GM19468 (cell line): ENCODE measurements around the gene C4BPB.

ENCODE experiments used
- ATAC-seq: cut with Tn5 transposase; IDR thresholded peaks from one replicate; pipeline ENCODE4 v1.9.1; 2021; ENCODE audit warnings: mild to moderate bottlenecking, moderate library complexity, moderate number of reproducible peaks; ENCODE audit not compliant: unreplicated experiment; ENCODE audit errors: extremely low read depth

C4BPB gene

DNA sequence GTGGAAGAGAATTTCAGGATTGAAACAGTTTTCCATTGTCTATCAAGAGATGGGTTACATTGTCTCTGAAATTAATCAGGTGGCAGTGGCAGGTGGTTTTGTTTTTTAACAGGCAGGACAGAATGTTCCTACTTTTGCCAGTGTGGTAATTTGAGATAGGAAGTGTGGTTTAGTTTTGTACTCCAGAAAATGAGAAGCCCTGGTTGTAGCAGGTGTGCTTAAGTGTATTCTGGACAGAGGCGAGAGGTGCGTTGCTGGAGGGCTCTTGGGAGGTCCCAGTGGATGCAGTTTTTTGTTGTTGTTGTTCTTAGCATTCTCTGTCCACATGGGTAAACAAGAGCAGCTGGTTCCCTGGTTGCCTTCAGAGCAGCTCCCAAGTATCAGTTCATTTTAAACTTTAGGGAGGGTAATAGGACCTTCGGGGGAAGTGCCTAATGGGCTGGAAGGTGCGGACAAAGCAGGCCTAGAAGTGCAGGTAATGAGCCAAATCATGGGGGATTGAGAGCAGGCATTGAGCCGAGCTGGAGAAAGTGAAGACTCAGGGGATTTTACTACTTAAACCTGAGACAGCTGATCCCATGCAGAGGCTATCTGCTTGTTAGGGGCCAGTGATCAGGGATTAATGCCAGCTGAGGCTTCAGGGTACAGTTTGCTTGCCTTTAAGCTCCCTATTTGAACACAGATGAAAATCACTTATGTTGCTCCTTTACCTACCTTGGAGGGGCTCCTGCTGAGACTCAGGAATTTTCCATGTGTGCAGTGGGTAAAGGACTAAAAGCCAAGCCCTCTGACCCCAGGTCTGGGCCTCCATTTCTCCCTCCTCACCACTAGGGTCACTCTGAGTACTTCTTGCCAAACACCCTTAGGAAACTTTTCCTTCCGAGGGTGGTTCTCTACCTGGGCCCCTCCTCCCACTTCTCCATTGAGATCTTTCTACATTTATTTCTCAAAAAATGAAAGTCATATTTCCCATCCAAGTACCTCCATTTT, 29.5 kb upstream of the C4BPB start:
- ATAC-seq = no peak

DNA sequence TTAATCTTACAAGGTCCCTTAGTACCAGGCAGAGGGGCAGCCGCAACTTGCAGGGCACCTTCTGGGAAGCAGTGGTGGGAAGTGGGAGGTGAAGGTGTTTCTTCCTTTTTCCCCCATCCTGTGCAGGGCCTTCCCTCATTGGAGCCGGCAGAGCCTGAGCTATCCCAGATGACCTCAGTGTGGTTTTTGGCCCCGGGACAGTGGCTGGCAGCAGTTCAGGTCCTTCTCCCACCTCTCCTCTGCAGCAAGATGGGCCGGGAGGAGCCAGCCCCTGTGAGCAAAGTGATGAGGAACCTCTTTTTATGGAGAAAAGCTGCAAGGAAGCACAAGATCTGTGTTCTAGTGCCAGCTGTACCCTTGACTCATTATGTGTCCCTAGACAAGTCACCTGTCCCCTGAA, 28.8 kb upstream of the C4BPB start:
- ATAC-seq = no peak

DNA sequence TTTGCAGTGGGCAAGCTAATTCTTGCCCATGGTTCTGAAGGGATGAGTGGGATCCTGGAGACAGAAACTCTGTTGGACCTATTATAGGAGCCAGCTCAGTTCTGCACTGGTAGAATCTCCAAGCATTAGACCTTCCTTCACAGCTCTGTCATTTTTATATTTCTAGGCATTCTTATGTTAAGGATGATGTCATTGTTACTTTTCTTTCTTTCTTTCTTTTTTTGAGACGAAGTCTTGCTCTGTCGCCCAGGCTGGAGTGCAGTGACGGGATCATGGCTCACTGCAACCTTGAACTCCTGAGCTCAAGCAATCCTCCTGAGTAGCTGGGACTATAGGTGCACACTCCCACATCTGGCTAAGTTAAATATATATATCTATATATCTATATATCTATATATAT, 28.1 kb upstream of the C4BPB start:
- ATAC-seq = no peak

DNA sequence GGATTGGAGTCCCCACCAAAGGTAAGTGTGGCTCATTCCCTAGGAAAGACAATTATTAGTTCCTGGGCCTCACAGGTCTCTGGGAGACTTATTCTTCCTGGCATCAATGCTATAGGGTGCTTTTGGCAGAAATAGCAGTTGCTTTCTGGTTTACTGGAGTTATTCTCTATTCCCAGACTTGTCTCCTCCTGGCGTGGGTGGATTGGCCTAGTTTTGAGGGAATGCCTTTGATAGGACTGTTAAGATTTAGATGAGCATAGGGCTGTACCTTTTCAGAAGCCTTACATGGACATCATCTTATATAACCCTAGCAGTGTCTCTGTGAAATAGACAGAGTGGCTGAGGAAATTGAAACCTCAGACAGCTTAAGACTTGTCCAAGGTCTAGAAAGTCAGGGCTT, 26.6 kb upstream of the C4BPB start:
- ATAC-seq = no peak

DNA sequence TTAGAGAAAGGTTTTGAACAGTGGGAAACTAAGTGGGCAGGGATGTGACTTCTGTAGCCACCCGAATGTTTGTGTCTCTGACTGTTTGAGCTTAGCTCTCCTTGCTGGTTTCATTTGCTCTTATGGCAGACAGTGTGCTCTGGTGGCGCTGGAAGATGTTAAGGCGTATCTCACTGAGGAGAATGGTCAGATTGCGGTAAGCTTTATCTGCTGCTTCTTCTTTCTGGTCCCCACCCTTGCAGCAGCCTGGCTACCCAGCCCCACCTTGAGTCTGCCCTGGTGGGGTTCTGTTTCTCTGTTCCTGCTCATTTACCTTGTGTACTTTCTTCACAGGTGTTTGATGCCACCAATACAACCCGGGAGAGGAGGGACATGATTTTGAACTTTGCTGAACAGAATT, 25.6 kb upstream of the C4BPB start:
- no peak for ATAC-seq

DNA sequence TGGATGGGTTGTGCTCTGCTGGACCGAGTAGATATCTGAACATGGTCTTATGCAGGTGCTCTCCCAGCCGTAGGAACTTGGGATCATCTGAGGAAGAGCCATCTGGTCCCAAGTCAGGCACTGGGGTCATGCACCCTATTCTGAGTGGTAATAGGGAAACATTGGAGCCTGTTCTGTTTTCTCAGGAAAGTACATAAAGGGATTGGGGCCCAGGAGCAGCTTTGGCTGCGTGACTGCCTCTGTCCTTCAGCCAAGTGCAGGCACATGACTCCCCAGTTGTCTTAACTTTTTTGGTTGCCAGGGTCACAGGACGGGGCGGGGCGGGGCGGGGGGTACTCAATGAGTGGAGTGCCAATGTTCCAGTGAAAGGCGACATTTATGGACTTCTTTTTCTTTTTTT, 24.1 kb upstream of the C4BPB start:
- no peak for ATAC-seq

- no peak for ATAC-seq
These were observed 21.5 kb upstream of the C4BPB start for GRCh38 chr1:207067185-207067584.

DNA sequence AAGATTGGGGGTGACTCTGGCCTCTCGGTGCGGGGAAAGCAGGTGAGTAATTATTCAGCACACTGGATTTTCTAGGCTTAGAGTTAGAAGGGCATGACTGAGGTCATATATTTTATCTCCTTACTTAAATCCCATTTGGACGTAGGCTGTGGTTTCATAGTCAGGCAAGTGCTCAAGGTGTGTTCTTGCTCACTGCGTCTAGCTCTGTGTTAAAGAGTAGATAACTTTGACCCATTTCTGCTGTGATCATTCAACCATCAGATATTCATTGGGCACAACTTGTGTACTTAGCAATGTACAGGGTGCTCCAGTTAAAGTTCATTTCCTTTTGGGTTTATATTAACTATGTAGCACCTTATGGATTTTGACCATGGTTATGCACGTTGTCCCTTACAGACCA, 21.0 kb upstream of the C4BPB start:
- ATAC-seq = no peak

GRCh38 chr1:207069061-207069460, 19.6 kb upstream of the C4BPB start:
- no peak for ATAC-seq

GRCh38 chr1:207069858-207070506, 18.7 kb upstream of the C4BPB start:
- no peak for ATAC-seq

GRCh38 chr1:207070811-207071210, 17.8 kb upstream of the C4BPB start:
- ATAC-seq = no peak

GRCh38 chr1:207071426-207071825, 17.2 kb upstream of the C4BPB start:
- ATAC-seq = no peak

DNA sequence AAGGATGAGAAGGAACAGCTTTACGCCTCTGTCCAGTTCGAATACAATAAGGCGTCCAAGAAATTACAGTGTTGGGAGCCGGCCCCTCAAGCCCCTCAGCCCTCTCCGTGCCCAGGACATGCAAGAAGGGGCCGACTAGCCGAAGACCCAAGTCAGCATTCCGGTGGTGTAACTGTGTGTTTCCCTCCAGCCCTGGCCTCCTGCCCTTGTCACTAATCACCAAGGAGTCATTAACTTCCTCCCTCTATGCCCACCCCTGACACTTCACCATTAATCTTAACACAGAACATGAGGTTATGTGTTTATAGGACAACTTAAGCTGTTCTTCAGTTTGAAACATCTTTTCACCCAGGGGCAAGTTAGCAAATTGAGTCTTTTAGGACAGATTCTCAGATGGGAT, 16.4 kb upstream of the C4BPB start:
- no peak for ATAC-seq

DNA sequence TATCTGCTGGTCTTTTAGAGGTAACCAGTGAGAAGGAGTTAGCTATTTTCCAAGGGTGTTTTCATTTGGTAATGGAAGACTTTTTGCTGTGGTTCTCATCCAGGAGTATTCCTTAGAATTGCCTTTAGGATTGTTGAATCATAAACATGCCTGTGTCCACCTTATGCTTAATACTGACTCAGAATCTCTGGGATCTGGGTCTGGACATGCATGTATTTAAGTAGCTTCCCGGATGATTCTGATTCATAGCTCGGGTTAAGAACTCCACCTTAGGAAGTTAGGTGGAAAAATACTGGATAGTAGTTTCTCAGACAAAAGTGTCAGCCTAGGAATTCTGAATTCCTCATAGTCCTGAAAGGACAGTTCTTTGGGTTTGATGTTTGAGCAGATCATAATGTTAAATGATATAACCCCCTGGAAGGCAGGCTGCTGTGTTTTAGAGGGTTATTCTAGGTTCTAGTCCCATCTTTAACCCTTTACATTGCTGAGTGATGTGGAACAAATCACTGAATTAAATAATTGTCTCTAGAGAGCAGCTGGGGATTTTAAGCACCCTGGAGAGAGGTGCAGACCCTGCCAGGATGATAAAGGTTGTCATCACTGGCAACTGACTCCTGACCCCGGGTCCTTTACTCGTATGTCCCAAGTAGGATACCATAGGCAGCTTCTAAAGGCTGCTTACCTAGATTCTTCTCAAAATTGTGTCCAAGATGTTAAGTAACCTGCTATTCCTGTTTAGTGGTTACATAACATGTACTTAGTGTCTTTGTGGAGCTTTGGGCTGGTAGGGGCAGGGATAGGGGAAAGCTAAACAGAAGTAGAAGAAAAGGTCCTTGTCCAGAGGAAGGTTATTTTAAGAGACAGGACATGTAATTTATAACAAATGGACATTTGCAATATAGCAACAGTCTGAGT, 14.5 kb upstream of the C4BPB start:
- no peak for ATAC-seq

DNA sequence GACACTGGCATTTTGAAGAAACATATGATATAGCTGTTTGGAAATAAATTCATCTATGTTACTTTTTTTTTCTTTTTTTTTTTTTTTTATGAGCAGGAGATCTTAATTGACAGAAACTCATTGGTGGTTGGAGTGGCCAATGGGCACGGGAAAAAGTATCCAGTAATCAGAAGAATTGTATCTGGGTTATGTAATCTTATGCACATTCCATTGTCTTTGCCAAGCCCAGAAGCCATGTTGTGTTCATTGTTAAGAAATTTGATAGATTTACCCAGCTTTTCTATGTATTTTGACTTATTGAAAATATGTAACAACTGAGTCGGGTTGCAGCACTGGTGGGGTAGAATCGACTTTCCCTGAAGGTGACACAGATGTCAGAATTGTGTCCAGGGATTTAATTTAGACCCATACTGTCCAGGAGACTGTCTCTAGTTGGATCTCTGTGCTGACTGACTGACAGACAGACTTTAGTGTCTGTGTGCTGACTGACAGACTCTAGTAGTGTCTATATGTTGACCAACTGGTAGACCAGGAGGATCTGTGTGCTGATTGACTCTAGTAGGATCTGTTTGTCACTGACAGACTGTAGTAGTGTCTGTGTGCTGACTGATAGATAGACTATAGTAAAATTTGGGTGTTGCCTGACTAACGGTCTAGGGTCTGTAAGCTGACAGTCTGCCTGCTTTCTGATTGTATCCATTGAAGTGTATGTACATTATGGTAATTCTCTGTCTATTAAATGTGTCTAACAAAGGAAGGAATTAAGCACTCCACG, 12.3 kb upstream of the C4BPB start:
- ATAC-seq = no peak

DNA sequence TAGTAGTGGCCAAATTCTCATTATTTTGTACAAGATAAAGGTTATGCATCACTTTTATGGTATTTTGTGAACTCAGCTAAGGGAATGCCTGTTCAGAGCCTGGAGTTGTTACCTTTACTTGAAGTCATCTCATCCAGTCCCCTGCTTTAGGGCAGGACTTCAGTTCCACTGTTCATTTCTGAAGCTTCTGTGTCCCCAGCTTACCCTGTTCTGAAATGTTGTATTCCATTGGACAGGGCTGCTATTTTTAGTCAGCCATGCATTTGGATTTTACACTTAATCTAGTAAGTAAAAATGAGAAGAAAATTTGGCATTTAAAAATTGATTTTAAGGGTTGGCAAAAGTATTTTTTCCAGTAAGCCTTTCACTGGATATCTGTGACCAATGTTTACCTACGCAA, 11.6 kb upstream of the C4BPB start:
- no peak for ATAC-seq

DNA sequence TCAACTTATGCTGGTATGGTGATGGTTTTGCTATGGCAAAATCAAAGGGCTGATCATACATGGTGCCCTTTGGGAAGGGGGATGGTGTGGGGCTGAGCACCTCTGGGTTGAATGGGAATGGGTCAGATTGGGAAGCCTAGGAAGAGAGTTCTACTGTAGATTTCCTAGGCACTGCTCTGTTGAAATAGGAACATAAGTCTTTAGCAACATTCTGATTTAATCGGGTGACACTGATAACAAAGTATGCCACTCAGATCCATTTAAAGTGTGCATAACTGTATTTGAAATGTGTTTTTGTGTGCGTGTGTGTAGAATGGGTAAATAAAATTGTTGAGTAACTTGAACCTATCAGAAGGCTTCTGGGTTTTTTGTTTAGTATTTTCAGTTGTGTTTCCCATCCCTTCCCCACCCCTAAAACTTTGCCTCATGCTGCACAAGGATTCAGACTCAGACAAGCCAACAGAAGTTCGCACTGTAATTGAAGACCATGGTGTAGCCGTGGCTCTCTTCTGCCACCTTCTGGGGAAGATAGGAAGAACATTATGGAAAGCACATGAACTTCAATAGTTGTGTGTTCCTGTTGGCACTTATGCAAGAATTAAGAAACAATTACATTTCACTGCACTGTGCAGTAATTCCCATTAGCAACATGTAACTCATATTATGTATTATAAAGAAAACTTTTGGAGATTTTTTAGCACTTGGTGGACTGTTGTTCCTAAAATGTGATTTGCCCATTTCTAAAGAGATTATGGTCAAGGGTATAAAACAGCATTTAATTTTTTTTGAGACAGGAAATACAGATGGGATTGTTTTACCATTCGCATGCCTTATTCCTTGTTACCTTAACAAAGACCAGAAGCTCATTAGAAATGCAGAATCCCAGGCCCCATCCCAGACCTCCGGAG, 10.9 kb upstream of the C4BPB start:
- ATAC-seq = no peak

DNA sequence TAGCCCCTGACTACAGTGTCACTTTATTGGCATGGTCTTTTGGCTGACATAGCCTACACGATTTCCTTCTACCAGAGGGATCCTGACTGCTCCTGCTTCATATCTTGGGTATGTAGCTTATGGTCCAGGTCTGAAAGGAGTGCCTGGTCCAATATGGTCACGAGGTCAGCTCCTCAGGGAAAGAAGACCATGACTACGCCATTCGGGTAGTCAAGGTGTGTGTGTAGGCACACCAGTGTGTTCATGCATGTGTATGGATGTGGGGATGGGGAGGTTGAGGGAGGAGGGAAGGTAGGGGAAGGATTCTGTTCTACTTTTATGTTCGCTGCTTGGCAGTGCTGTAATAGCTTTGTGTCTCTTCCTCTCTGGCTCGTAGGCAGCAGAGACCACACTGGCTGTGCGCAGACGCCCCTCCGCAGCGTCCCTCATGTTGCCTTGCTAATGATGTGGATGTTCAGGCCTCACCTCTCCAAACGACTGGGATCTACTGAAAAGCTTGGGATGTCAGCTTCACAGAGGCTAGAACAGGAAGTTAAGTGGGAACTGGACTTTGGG, 10.0 kb upstream of the C4BPB start:
- no peak for ATAC-seq
